ENCODE measurements around the gene ASB2.

ASB2 gene

DNA sequence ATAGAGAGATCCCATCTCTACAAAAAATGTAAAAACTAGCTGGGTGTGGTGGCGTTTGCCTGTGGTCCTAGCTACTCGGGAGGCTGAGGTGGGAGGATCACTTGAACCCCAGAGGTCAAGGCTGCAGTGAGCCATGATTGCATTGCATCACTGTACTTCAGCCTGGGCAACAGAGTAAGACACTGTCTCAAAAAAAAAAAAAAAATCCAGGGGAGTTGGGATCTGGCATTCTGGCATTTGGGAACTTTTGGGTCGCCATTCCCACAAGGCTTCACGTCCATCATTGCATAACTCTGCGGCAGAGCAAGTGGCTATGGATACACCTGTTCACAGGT is 83.9 kb downstream of the ASB2 start:
- peaks cover 5% of the 10 kb centered on the region; the same call in 1 of the 2 replicates for H3K27me3 ChIP-seq (ENCODE audit: low read depth, low read length)

DNA sequence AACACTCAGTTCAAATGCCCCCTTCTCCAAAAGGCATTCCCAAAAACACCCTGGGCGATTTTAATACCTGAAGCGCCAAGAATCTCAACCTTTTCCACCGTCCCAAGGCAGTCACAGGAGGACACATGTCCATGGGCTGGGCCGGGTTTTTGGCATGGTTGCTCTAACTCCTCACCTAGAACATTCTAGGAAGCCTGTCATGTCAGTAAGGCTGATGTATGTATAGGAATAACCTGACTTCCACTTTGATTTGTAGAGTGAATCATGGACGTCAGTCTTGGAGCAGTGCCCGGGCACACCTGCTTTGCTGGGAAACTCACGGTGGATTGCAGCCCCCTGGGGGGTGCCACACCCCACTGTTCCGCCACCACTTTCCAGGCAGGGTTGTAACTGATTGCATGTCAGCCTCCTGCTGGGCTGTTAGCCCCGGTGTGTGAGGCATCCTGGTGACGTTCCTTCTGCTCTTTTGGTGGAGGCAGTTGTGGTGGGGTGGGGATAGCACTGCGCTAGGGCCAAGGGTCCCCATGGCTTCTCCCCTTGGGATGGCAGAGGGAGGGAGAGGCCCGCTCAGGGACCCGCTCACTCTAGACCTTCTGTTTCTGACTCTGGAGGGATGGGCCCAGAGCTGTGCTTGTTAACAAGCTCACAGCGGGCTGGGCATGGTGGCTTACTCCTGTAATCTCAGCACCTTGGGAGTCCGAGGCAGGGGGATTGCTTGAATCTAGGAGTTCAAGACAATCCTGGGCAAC is 84.4 kb downstream of the ASB2 start:
- H3K4me2 ChIP-seq (ENCODE audit: low read length): no peak overlapping the region

More for the DNA sequence above, 83.9 kb downstream of the ASB2 start:
- H4K20me1 ChIP-seq (ENCODE audit: insufficient read depth, low read length): no peaks in the 10 kb centered on the region
- no peaks in the 10 kb centered on the region for H3K9me3 ChIP-seq (ENCODE audit: insufficient read depth, low read length)
- H3K4me3 ChIP-seq (ENCODE audit: low read length): no peak overlapping the region
- TF ChIP-seq EZH2phosphoT487 (IDR thresholded peaks at IDR 0.05; ENCODE audit: low read depth): no peak
- TF ChIP-seq, protein P1, sequence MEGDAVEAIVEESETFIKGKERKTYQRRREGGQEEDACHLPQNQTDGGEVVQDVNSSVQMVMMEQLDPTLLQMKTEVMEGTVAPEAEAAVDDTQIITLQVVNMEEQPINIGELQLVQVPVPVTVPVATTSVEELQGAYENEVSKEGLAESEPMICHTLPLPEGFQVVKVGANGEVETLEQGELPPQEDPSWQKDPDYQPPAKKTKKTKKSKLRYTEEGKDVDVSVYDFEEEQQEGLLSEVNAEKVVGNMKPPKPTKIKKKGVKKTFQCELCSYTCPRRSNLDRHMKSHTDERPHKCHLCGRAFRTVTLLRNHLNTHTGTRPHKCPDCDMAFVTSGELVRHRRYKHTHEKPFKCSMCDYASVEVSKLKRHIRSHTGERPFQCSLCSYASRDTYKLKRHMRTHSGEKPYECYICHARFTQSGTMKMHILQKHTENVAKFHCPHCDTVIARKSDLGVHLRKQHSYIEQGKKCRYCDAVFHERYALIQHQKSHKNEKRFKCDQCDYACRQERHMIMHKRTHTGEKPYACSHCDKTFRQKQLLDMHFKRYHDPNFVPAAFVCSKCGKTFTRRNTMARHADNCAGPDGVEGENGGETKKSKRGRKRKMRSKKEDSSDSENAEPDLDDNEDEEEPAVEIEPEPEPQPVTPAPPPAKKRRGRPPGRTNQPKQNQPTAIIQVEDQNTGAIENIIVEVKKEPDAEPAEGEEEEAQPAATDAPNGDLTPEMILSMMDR (IDR thresholded peaks at IDR 0.05; ENCODE audit: low read depth, low read length): no peak
- no peak overlapping the region for H2AFZ ChIP-seq (ENCODE audit: low read depth, low read length)
- no peaks in the 10 kb centered on the region for H3K79me2 ChIP-seq (ENCODE audit: low read length)
- H3K4me2 ChIP-seq (ENCODE audit: low read length): no peak overlapping the region
- no peak overlapping the region for H3K9ac ChIP-seq (ENCODE audit: low read length)
- no peak overlapping the region for H3K27ac ChIP-seq (ENCODE audit: low read length)
- H3K36me3 ChIP-seq (replicated peaks; ENCODE audit: low read depth, low read length): no peaks in the 10 kb centered on the region
- no peaks in the 10 kb centered on the region for H3K4me1 ChIP-seq (ENCODE audit: low read length)

DNA sequence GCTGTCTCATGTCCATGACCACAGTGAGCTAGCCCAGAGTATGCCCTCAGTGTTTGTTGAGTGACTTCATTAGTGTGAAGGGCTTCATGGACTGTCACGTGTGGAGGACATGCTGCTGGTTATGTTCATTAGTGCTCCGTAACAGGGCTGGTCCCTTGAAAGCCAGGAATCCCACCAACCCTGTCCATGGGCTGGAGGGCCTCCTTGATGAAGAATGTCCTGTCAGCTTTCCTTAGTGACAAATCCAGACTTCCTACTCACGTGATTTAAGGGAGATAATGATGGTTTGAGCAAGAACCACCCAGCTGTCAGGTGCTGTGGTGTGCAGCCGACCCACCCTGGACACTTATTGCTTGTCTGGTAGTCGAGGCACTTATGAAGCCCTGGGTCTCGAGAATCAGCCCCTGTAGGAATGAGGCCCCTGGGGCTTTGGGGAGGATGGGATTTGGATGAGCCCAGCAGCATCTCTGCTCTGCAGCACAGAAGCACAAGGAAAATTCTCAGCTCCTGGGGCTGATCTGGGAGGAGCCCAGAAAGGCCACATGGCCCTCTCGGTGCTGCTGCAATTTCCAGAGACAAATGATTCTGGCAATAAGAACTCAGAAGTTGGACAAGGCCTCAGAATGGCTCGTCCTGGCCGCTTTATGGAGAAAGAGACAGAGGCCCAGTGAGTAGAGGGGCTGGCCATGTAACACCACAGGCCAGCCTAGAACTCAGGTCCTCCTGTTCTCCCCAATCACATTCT is 86.5 kb downstream of the ASB2 start:
- no peaks in the 10 kb centered on the region for H4K20me1 ChIP-seq (ENCODE audit: insufficient read depth, low read length)
- no peak for TF ChIP-seq EZH2phosphoT487 (IDR thresholded peaks at IDR 0.05; ENCODE audit: low read depth)
- TF ChIP-seq, protein P1 (IDR thresholded peaks at IDR 0.05; ENCODE audit: low read depth, low read length): no peak
- no peaks in the 10 kb centered on the region for H3K79me2 ChIP-seq (ENCODE audit: low read length)
- H2AFZ ChIP-seq (ENCODE audit: low read depth, low read length): no peak overlapping the region
- no peak overlapping the region for H3K4me3 ChIP-seq (ENCODE audit: low read length)
- no peaks in the 10 kb centered on the region for H3K4me1 ChIP-seq (ENCODE audit: low read length)
- no peak overlapping the region for H3K9ac ChIP-seq (ENCODE audit: low read length)
- H3K27me3 ChIP-seq (ENCODE audit: low read depth, low read length): peaks cover 8% of the 10 kb centered on the region; the same call in 1 of the 2 replicates
- no peak overlapping the region for H3K4me2 ChIP-seq (ENCODE audit: low read length)
- H3K27ac ChIP-seq (ENCODE audit: low read length): no peak overlapping the region
- H3K9me3 ChIP-seq (ENCODE audit: insufficient read depth, low read length): peaks cover 5% of the 10 kb centered on the region; the same call in 1 of the 2 replicates
- no peaks in the 10 kb centered on the region for H3K36me3 ChIP-seq (replicated peaks; ENCODE audit: low read depth, low read length)

More for the DNA sequence above, 84.4 kb downstream of the ASB2 start:
- no peaks in the 10 kb centered on the region for H3K4me1 ChIP-seq (ENCODE audit: low read length)
- H3K9me3 ChIP-seq (ENCODE audit: insufficient read depth, low read length): no peaks in the 10 kb centered on the region
- no peaks in the 10 kb centered on the region for H3K79me2 ChIP-seq (ENCODE audit: low read length)
- no peak overlapping the region for H3K27ac ChIP-seq (ENCODE audit: low read length)
- H4K20me1 ChIP-seq (ENCODE audit: insufficient read depth, low read length): no peaks in the 10 kb centered on the region
- TF ChIP-seq EZH2phosphoT487 (IDR thresholded peaks at IDR 0.05; ENCODE audit: low read depth): no peak
- TF ChIP-seq, protein P1 (IDR thresholded peaks at IDR 0.05; ENCODE audit: low read depth, low read length): no peak
- no peak overlapping the region for H3K4me3 ChIP-seq (ENCODE audit: low read length)
- peaks cover 8% of the 10 kb centered on the region; the same call in 1 of the 2 replicates for H3K27me3 ChIP-seq (ENCODE audit: low read depth, low read length)
- H3K9ac ChIP-seq (ENCODE audit: low read length): no peak overlapping the region
- no peak overlapping the region for H2AFZ ChIP-seq (ENCODE audit: low read depth, low read length)
- H3K36me3 ChIP-seq (replicated peaks; ENCODE audit: low read depth, low read length): no peaks in the 10 kb centered on the region

DNA sequence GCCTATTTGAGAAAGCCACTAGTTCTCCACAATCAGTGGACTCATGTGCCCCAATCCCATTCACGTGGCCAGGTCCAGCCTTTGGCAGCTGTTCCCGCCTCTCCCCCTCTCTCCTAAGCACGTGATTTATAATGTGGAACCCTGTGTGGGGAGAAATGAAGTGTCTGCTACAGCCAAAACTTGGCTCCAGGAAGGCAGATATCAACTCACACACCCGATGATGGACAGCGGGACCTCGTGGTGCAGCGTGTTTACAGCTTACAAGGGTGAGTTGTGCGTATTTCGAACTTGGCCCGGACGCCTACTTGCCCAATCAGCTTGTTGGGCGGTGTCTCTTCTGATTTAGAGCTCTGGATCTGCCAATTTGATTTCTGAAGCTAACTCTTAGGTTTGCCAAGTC is 87.4 kb downstream of the ASB2 start:
- no peak for TF ChIP-seq EZH2phosphoT487 (IDR thresholded peaks at IDR 0.05; ENCODE audit: low read depth)
- TF ChIP-seq, protein P1 (IDR thresholded peaks at IDR 0.05; ENCODE audit: low read depth, low read length): no peak
- Histone ChIP-seq H3K4me1 (ENCODE audit: low read length) (no peaks in the 10 kb centered on the region), H3K4me2 (ENCODE audit: low read length) (no peak overlapping the region), H3K79me2 (ENCODE audit: low read length) (no peaks in the 10 kb centered on the region), H3K9me3 (ENCODE audit: insufficient read depth, low read length) (peaks cover 5% of the 10 kb centered on the region; the same call in 1 of the 2 replicates), H3K27me3 (ENCODE audit: low read depth, low read length) (peaks cover 8% of the 10 kb centered on the region; the same call in 1 of the 2 replicates), H3K27ac (ENCODE audit: low read length) (no peak overlapping the region), H4K20me1 (ENCODE audit: insufficient read depth, low read length) (no peaks in the 10 kb centered on the region), H3K4me3 (ENCODE audit: low read length) (no peak overlapping the region), H3K36me3 (replicated peaks; ENCODE audit: low read depth, low read length) (no peaks in the 10 kb centered on the region), H3K9ac (ENCODE audit: low read length) (no peak overlapping the region), H2AFZ (ENCODE audit: low read depth, low read length) (no peak overlapping the region)
